Stimulated activated CD4-positive, alpha-beta T cell treated with anti-CD3 and anti-CD28 coated beads, TNF-alpha, amount 100 ng/mL, for 4 hours (primary cell): ENCODE results near the gene EIF3I.

ENCODE experiments used
- DNase-seq, 3 experiments: peaks; one replicate each; pipeline ENCODE4 v3.0.0-alpha.2; 2020; ENCODE audit warnings: low read depth in 3 of 3

EIF3I gene

DNA sequence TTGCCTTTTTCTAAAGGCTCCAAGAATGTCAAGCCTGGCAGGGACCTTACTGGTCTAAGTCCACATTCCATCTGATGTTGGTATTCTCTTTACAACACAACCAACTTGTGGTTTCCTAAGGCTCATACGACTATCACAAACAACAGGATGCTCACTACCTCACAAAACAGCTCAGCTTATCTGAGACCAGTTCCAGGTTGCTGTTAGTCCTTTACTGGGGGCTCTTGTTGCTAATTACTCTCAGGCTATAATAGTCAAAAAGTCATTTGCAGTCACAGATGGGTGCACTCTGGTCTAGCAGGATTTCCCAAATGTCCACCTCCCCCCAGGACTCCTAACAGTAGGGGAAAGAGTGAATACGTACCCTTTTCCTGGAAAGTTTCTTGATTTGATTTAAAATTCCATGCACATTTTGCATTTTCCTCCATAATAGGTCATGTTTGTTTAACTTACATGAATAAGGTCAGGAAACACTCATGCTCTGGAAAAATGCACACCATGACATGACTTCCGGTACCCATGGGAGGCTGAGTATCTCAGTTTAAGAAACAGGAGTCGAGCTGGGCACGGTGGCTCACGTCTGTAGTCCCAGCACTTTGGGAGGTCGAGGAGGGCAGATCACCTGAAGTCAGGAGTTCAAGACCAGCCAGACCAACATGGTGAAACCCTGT is 44.8 kb downstream of the EIF3I start:
- DNase-seq, result no peak

- DNase-seq, result no peak
These were observed 47.5 kb downstream of the EIF3I start for GRCh38 chr1:32269744-32270143.

- DNase-seq, result peak in 1 of 3 experiments; percentile 28
These were observed 50.6 kb downstream of the EIF3I start for GRCh38 chr1:32272557-32273390.

DNA sequence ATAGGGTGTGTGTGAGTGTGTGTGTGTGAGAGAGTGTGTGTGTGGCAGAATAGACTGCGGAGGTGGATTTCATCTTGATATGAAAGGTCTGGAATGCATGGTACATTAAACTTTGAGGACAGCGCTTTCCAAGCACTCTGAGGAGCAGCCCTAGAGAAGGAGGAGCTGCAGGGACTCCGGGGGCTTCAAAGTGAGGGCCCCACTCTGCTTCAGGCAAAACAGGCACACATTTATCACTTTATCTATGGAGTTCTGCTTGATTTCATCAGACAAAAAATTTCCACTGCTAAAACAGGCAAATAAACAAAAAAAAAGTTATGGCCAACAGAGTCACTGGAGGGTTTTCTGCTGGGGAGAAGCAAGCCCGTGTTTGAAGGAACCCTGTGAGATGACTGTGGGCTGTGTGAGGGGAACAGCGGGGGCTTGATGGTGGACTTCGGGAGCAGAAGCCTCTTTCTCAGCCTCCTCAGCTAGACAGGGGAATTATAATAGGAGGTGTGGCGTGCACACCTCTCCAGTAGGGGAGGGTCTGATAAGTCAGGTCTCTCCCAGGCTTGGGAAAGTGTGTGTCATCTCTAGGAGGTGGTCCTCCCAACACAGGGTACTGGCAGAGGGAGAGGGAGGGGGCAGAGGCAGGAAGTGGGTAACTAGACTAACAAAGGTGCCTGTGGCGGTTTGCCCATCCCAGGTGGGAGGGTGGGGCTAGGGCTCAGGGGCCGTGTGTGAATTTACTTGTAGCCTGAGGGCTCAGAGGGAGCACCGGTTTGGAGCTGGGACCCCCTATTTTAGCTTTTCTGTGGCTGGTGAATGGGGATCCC is 51.4 kb downstream of the EIF3I start:
- DNase-seq, result peak; percentile 53 to 83 (median 79)

- no peak for DNase-seq
These were observed 52.6 kb downstream of the EIF3I start for GRCh38 chr1:32274646-32275340.

GRCh38 chr1:32275424-32275823 is 53.2 kb downstream of the EIF3I start:
- no peak for DNase-seq

DNA sequence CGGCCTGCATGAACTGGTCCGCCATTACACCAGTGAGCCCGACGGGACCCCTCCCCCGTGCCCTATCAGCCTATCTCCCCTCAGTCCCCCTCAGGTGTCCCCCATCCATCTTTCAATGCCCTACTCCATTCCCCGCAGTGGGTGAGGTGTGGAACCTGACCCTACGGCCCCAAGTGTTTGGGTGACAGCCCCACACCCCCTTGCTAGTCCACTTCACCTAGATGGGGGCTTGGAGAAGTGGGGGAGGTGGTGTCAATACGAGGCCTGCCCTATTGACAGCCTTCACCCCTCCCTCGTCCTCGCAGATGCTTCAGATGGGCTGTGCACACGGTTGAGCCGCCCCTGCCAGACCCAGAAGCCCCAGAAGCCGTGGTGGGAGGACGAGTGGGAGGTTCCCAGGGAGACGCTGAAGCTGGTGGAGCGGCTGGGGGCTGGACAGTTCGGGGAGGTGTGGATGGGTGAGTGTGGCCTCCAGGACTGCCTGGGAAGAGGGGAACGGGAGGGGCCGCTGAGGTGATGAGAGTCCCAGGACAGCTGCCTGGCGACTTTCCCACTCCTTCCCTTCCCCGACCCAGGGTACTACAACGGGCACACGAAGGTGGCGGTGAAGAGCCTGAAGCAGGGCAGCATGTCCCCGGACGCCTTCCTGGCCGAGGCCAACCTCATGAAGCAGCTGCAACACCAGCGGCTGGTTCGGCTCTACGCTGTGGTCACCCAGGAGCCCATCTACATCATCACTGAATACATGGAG is 54.0 kb downstream of the EIF3I start:
- DNase-seq, result no peak
